GM19395 (cell line): ENCODE measurements around the gene FAM53B.

Source experiments
- ATAC-seq: cut with Tn5 transposase; IDR thresholded peaks from one replicate; pipeline ENCODE4 v1.9.1; 2021; ENCODE audit warnings: mild to moderate bottlenecking, moderate library complexity; ENCODE audit not compliant: unreplicated experiment

The FAM53B gene

DNA sequence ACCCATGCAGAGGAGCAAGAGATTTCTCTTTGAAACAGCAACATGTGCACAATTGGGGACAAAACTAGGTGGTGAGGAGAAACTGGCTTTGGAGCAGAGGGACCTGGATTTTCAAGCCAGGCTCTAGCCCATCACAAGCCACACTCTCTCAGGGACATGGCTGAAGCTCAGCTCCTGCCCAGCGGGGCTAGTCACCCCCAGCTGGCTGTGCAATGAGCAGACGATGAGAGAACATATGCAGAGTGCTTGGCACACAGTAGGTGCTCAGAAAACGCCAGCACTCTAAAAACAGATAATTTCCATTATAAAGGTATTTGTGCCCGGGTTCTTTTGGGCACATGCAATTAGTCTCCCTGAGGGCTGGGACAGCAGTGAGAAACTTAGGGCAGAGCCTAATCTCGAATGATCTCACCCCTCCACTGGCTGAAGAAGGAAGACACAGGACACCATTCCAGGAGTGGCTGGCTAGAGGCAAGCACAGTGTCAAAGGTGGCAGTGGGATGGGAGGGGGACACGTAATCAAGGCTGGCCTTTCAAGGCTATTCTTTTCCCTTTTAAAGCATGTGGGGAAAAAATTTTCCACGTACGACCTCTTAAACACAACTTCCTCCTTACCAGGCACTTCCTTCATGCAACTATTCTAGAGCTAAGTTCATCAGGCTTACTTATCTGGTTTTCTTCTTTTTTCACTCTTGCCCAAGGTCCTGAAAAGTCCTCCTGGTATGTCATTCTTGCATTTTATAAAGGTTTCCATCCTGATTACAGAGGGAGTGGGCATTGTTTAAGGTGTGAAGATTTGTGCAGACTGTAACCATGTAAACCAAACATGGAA lies 15.1 kb downstream of the FAM53B start:
- no peak for ATAC-seq

DNA sequence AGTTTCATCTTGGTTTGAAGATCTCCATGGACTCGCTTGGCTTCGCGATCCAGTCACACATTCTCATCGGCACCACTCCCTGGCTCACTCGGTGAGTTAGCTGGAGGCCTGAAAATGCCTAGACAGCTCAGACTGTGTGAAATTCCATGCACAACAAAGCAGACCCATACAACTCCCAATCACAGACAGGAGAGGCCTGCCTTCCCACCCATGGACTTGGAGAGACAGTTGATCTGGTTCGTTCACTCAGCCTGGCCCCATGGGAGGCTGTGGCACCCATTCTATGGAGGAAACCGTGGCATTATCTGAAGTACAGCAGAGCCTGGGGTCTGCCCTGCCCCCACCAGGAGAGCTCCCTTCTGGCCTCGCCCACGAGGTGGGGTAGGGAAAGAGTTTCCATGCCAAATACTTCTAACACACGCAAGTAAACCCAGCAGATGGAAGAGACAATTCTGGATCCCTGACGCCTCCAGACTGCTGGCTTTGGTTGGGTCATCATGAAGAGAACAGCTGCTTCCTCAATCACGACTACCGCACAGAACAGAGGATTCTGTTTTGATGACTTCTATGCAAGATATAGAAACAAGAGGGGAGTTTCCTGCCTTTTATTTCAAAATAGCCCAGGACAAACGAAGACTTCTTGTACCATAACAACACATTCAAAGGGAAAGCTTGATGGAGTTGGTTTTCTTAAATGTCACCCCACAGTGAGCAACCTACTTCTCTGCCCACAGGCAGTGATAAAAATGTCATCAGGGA lies 15.9 kb downstream of the FAM53B start:
- no peak for ATAC-seq

- no peak for ATAC-seq
Observed at GRCh38 chr10:124727361-124727960, 16.7 kb downstream of the FAM53B start.

GRCh38 chr10:124725791-124726190 lies 18.4 kb downstream of the FAM53B start:
- no peak for ATAC-seq

DNA sequence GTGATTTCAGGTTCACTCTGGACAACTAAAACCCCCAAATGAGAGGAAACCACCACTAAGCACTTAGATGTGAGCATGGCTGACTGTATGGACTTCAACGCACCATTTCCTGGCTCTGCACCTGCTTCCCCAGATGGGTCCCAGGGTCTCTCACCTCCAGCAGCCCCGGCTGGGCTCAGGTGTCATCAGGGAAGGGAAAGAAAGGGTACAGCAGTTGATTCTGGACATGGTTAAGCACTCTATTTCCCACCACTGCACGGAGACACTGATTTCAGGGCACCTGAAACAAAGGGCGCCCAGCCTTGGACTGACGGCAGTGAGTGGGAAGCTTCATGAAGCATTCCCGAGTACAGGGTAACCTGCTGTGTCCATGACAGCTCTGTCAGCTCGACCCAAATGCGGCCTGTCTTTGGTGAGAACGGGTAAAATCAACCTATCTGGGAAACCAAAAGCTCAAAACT lies 19.0 kb downstream of the FAM53B start:
- no peak for ATAC-seq

GRCh38 chr10:124724279-124725027 lies 19.7 kb downstream of the FAM53B start:
- no peak for ATAC-seq

GRCh38 chr10:124723826-124724225 lies 20.4 kb downstream of the FAM53B start:
- ATAC-seq, result no peak

GRCh38 chr10:124722798-124723783 lies 21.1 kb downstream of the FAM53B start:
- peak; percentile 76 for ATAC-seq

GRCh38 chr10:124721330-124722045 lies 22.7 kb downstream of the FAM53B start:
- ATAC-seq, result no peak

GRCh38 chr10:124719213-124719851 lies 24.8 kb downstream of the FAM53B start:
- peak; percentile 54 for ATAC-seq

GRCh38 chr10:124717911-124718741 lies 26.1 kb downstream of the FAM53B start:
- ATAC-seq, result peak; percentile 59

- no peak for ATAC-seq
Observed at GRCh38 chr10:124717041-124717757, 27.0 kb downstream of the FAM53B start.

DNA sequence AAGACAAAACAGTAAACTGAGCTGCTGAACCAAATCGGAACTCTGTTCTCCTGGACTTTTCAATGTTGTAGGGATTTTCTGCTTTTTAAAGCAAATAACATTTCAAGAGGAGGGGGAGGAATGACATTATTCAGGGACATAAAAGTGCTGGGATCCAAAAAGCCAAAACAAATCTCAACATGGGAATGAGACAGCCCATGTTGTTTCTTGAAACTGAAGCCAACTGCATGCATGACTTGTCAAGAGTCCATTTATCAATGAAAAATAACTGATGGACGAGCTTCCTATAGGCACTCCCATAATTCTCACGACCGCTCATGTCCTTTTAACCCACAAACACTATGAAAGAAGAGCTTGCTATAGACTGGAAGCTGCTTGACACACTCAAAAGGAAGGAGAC lies 27.8 kb downstream of the FAM53B start:
- ATAC-seq, result no peak

- ATAC-seq, result no peak
Observed at GRCh38 chr10:124715439-124715838, 28.7 kb downstream of the FAM53B start.

DNA sequence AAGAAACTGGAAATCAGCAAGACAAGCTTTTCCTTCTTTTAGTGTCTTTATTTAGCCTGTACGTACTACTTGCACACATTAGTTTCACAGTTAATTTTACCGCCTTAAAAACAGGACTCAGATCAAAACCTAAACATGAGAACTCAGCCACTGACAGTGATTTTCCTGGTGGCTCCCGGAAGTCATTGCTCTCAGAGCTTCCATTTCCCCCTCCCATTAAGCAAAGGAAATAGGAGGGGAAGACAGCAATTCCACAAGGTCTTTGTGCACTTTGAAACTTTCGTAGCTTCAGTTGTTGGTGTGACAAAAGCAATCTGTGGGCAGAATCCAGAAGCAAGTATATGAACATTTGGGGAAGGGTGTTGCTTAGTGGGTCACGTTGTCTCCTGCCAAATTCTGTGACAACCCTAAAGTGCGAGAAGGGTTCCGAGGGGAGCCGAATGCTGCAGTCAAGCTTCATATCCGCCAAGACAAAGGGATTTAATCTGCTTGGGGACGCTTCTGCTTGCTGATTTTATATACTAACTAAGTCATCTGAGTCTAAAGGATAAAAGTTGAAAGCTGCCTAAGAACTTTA lies 30.4 kb downstream of the FAM53B start:
- no peak for ATAC-seq

- no peak for ATAC-seq
Observed at GRCh38 chr10:124712704-124713407, 31.3 kb downstream of the FAM53B start.
